GM23338 (cell line): ENCODE results near the gene TICAM2. TPM values are rescaled to one million over a fixed set of nuclear protein-coding genes. Genes with fewer than 3 reads are reported as not detected.
A peak's percentile ranks its signal among the peaks of the same experiment; 100 is the strongest.

ENCODE experiments used
- ATAC-seq: fragments of 200-7000 bp; cut with Tn5 transposase; 3 replicates; pipeline ENCODE4 v1.9.1; 2020
- DNase-seq: peaks from one replicate; pipeline ENCODE4 v3.0.0-alpha.2; 2015; ENCODE audit warnings: low spot score
- H2AFZ ChIP-seq: fragments of 200-600 bp; sonication (generic); 2 replicates; pipeline ENCODE4 v1.8.0; 2016; ENCODE audit warnings: antibody characterized with exemption, mild to moderate bottlenecking, moderate library complexity
- H3F3A ChIP-seq: fragments of 200-600 bp; sonication (generic); replicated peaks from 2 replicates; pipeline ENCODE4 v1.8.0; 2017; ENCODE audit warnings: antibody characterized with exemption, mixed run types, low read depth
- H3K27ac ChIP-seq: fragments of 200-600 bp; sonication (generic); 2 replicates; pipeline ENCODE4 v1.6.1; 2016; ENCODE audit warnings: low read depth
- H3K27me3 ChIP-seq: fragments of 200-600 bp; sonication (generic); 2 replicates; pipeline ENCODE4 v1.8.0; 2016; ENCODE audit warnings: mild to moderate bottlenecking, mixed run types, moderate library complexity; ENCODE audit not compliant: insufficient read depth
- H3K36me3 ChIP-seq: fragments of 200-600 bp; sonication (generic); 2 replicates; pipeline ENCODE4 v1.8.0; 2016; ENCODE audit warnings: mild to moderate bottlenecking; ENCODE audit not compliant: insufficient read depth
- H3K4me1 ChIP-seq: fragments of 200-600 bp; sonication (generic); 2 replicates; pipeline ENCODE4 v1.8.0; 2016; ENCODE audit warnings: mild to moderate bottlenecking, moderate library complexity; ENCODE audit not compliant: insufficient read depth
- H3K4me2 ChIP-seq: fragments of 200-600 bp; sonication (generic); 2 replicates; pipeline ENCODE4 v1.7.1; 2017; ENCODE audit warnings: mixed run types
- H3K4me3 ChIP-seq: fragments of 200-600 bp; sonication (generic); 2 replicates; pipeline ENCODE4 v1.6.1; 2016; ENCODE audit warnings: mixed run types
- H3K79me2 ChIP-seq: fragments of 200-600 bp; sonication (generic); replicated peaks from 2 replicates; pipeline ENCODE4 v1.8.0; 2017; ENCODE audit warnings: mild to moderate bottlenecking; ENCODE audit not compliant: insufficient read depth
- H3K9me2 ChIP-seq: fragments of 200-600 bp; sonication (generic); 2 replicates; pipeline ENCODE4 v1.8.0; 2017; ENCODE audit not compliant: insufficient read depth
- H4K20me1 ChIP-seq: fragments of 200-600 bp; sonication (generic); replicated peaks from 2 replicates; pipeline ENCODE4 v1.8.0; 2017; ENCODE audit warnings: mild to moderate bottlenecking; ENCODE audit not compliant: insufficient read depth
- H3K27ac Mint-ChIP-seq: 2 replicates; pipeline ENCODE4 v1.8.0; 2020; ENCODE audit warnings: inconsistent platforms, mild to moderate bottlenecking, moderate library complexity, mixed read lengths
- H3K27me3 Mint-ChIP-seq: 3 replicates; pipeline ENCODE4 v1.8.0; 2022; ENCODE audit warnings: low read depth, mild to moderate bottlenecking, moderate library complexity, mixed read lengths, inconsistent platforms; ENCODE audit not compliant: insufficient read depth, poor library complexity
- H3K36me3 Mint-ChIP-seq: 3 replicates; pipeline ENCODE4 v1.8.0; 2021; ENCODE audit warnings: low read depth, mild to moderate bottlenecking, inconsistent platforms, moderate library complexity, mixed read lengths
- H3K4me1 Mint-ChIP-seq: 3 replicates; pipeline ENCODE4 v1.8.0; 2020; ENCODE audit warnings: mild to moderate bottlenecking, inconsistent platforms, mixed read lengths
- H3K4me3 Mint-ChIP-seq: 3 replicates; pipeline ENCODE4 v1.8.0; 2021; ENCODE audit warnings: moderate library complexity, mild to moderate bottlenecking, inconsistent platforms, mixed read lengths
- H3K9me3 Mint-ChIP-seq: 3 replicates; pipeline ENCODE4 v1.8.0; 2020; ENCODE audit warnings: moderate library complexity, mild to moderate bottlenecking, inconsistent platforms, mixed read lengths
- CREB1 ChIP-seq: fragments of 250-450 bp; sonication (Bioruptor Pico); IDR thresholded peaks from 2 replicates; pipeline ENCODE4 v1.5.0; 2020; ENCODE audit warnings: low read depth, mild to moderate bottlenecking, moderate library complexity
- CTCF ChIP-seq, 2 experiments: fragments of 200-600 bp in 1 of 2; sonication (generic) in 1 of 2; conservative IDR thresholded peaks; 2 replicates each; pipeline versions ENCODE4 v1.5.1 to v1.6.1; 2016 to 2017; ENCODE audit warnings: antibody characterized with exemption in 2 of 2, low read depth in 2 of 2, mild to moderate bottlenecking in 2 of 2, moderate library complexity in 1 of 2
- ETS1 ChIP-seq: IDR thresholded peaks from 2 replicates; pipeline ENCODE4 v1.6.1; 2016; ENCODE audit warnings: antibody characterized with exemption
- EZH2 ChIP-seq: fragments of 200-600 bp; sonication (generic); IDR thresholded peaks from one replicate; pipeline ENCODE4 v1.8.0; 2017; ENCODE audit warnings: antibody characterized with exemption, mild to moderate bottlenecking, low read depth; ENCODE audit not compliant: unreplicated experiment
- EZH2phosphoT487 ChIP-seq: fragments of 200-600 bp; sonication (generic); IDR thresholded peaks from one replicate; pipeline ENCODE4 v1.8.1; 2018; ENCODE audit warnings: antibody characterized with exemption; ENCODE audit not compliant: unreplicated experiment
- JUNB ChIP-seq: IDR thresholded peaks from one replicate; pipeline ENCODE4 v1.6.1; 2016; ENCODE audit warnings: antibody characterized with exemption; ENCODE audit not compliant: unreplicated experiment
- NANOG ChIP-seq: IDR thresholded peaks from 2 replicates; pipeline ENCODE4 v1.6.1; 2016; ENCODE audit warnings: antibody characterized with exemption, borderline replicate concordance
- POLR2AphosphoS5 ChIP-seq: IDR thresholded peaks from 2 replicates; pipeline ENCODE4 v1.6.1; 2016; ENCODE audit warnings: antibody characterized with exemption, low read depth
- REST ChIP-seq: IDR thresholded peaks from one replicate; pipeline ENCODE4 v1.6.1; 2018; ENCODE audit warnings: antibody characterized with exemption; ENCODE audit not compliant: unreplicated experiment
- STAT1 ChIP-seq: IDR thresholded peaks from one replicate; pipeline ENCODE4 v1.6.1; 2016; ENCODE audit warnings: antibody characterized with exemption; ENCODE audit not compliant: unreplicated experiment
- ZNF114 ChIP-seq: fragments of 250-450 bp; sonication (Bioruptor Pico); IDR thresholded peaks from 2 replicates; pipeline ENCODE4 v1.5.0; 2020; ENCODE audit warnings: mild to moderate bottlenecking, moderate library complexity
- ZNF331 ChIP-seq: fragments of 250-450 bp; sonication (Bioruptor Pico); IDR thresholded peaks from 2 replicates; pipeline ENCODE4 v1.5.0; 2020; ENCODE audit warnings: low read depth, mild to moderate bottlenecking, moderate library complexity
- ZNF462 ChIP-seq: fragments of 250-450 bp; sonication (Bioruptor Pico); IDR thresholded peaks from 2 replicates; pipeline ENCODE4 v1.5.0; 2020; ENCODE audit warnings: mild to moderate bottlenecking, moderate library complexity
- polyA plus RNA-seq: library from polyadenylated mRNA; unstranded; fragments of >200 nt; fragmentation: Nextera tagmentation; extraction: Ambion mirVana; gene quantifications from 2 replicates; pipeline ENCODE4 v1.2.1, GENCODE V29; 2016
- total RNA-seq: library from RNA; depleted of rRNA; stranded (reverse); fragments of >200 nt; shearing (Covaris generic); gene quantifications from 2 replicates; pipeline ENCODE4 v1.2.3, GENCODE V29; 2014

TICAM2 gene
- total and polyA plus RNA-seq, 2 experiments from 2014 or later = 1.0 TPM; not detected in 1

GRCh38 chr5:115636008-115636407 lies 33.7 kb upstream of the TICAM2 start:
- Histone ChIP-seq H4K20me1 (no peaks in the 10 kb centered on the region), H2AFZ (peak overlapping the region; percentile 94; the same call in 1 of the 2 replicates), H3K27me3 (no peaks in the 10 kb centered on the region), H3F3A (no peaks in the 10 kb centered on the region), H3K4me3 (no peak overlapping the region), H3K79me2 (peaks cover 12% of the 10 kb centered on the region; the same call in 1 of the 2 replicates), H3K27ac (no peak overlapping the region), H3K4me1 (peaks cover 42% of the 10 kb centered on the region), H3K36me3 (no peaks in the 10 kb centered on the region), H3K4me2 (peak overlapping the region; percentile 53; the same call in 1 of the 2 replicates), H3K9me2 (no peaks in the 10 kb centered on the region)
- Mint-ChIP-seq H3K9me3 (no peaks in the 10 kb centered on the region; the same call in 2 of the 3 replicates), H3K27ac (no peak overlapping the region), H3K27me3 (peaks cover 3% of the 10 kb centered on the region), H3K4me1 (peaks cover 57% of the 10 kb centered on the region), H3K36me3 (no peaks in the 10 kb centered on the region), H3K4me3 (no peak overlapping the region)
- DNase-seq (no peak), ATAC-seq (no peak)
- TF ChIP-seq CREB1 (CRISPR knock-in tag) (no peak), STAT1 (no peak), NANOG (no peak), REST (no peak), EZH2phosphoT487 (no peak), CTCF (conservative IDR thresholded peaks at IDR 0.05; ENCODE audit: low read depth in 2 of 2) (no peak), POLR2AphosphoS5 (no peak), ZNF114 (CRISPR knock-in tag) (no peak), ETS1 (no peak), ZNF331 (CRISPR knock-in tag) (no peak), ZNF462 (CRISPR knock-in tag) (no peak), JUNB (no peak), EZH2 (no peak)
